ENCODE measurements around the gene CIB1.

Gene CIB1

GRCh38 chr15:90213818-90214204 is 19.9 kb downstream of the CIB1 start:
- DNase-seq: no peak

- no peak for DNase-seq
These were observed 20.5 kb downstream of the CIB1 start for GRCh38 chr15:90213122-90213817.

- DNase-seq: no peak
These were observed 21.3 kb downstream of the CIB1 start for GRCh38 chr15:90212221-90213098.

GRCh38 chr15:90211440-90212143 is 22.1 kb downstream of the CIB1 start:
- DNase-seq: no peak

GRCh38 chr15:90211009-90211408 is 22.7 kb downstream of the CIB1 start:
- no peak for DNase-seq

GRCh38 chr15:90210593-90210992 is 23.1 kb downstream of the CIB1 start:
- DNase-seq: no peak

GRCh38 chr15:90209591-90209990 is 24.1 kb downstream of the CIB1 start:
- DNase-seq: no peak

- DNase-seq: no peak
These were observed 25.4 kb downstream of the CIB1 start for GRCh38 chr15:90208356-90208755.

GRCh38 chr15:90207252-90207651 is 26.5 kb downstream of the CIB1 start:
- DNase-seq: no peak

- DNase-seq: no peak
These were observed 27.9 kb downstream of the CIB1 start for GRCh38 chr15:90205886-90206285.

GRCh38 chr15:90205050-90205848 is 28.5 kb downstream of the CIB1 start:
- DNase-seq: no peak

GRCh38 chr15:90203922-90204321 is 29.8 kb downstream of the CIB1 start:
- no peak for DNase-seq

GRCh38 chr15:90203473-90203872 is 30.3 kb downstream of the CIB1 start:
- DNase-seq: no peak

GRCh38 chr15:90202929-90203328 is 30.8 kb downstream of the CIB1 start:
- no peak for DNase-seq

- no peak for DNase-seq
These were observed 31.8 kb downstream of the CIB1 start for GRCh38 chr15:90201944-90202375.

GRCh38 chr15:90201130-90201943 is 32.4 kb downstream of the CIB1 start, which contains the start of gene SEMA4B:
Gene SEMA4B (plus strand): TSS chr15:90201330. CDS start chr15:90201579, 249 bp downstream.
- DNase-seq: peak; percentile 90

GRCh38 chr15:90200534-90201129 is 33.1 kb downstream of the CIB1 start:
- DNase-seq: no peak

- no peak for DNase-seq
These were observed 39.1 kb downstream of the CIB1 start for GRCh38 chr15:90194655-90195054.

GRCh38 chr15:90192961-90193786 is 40.6 kb downstream of the CIB1 start:
- DNase-seq: no peak

GRCh38 chr15:90191794-90192509 is 41.8 kb downstream of the CIB1 start:
- peak; percentile 70 for DNase-seq
